GM20431 (cell line): Measurements from ENCODE around the gene ST7L.

Source experiments
- in situ Hi-C: fragments of 300-500 bp; cut with MseI, MboI; formaldehyde crosslinking; loops from one replicate; pipeline ENCODE4 v1.15.0; 2020; ENCODE audit warnings: low sequenced_read_pairs; ENCODE audit not compliant: unreplicated experiment

ST7L gene

GRCh38 chr1:112557385-112557784 is 61.6 kb downstream of the ST7L start:
- in situ Hi-C loops = no loop called here

DNA sequence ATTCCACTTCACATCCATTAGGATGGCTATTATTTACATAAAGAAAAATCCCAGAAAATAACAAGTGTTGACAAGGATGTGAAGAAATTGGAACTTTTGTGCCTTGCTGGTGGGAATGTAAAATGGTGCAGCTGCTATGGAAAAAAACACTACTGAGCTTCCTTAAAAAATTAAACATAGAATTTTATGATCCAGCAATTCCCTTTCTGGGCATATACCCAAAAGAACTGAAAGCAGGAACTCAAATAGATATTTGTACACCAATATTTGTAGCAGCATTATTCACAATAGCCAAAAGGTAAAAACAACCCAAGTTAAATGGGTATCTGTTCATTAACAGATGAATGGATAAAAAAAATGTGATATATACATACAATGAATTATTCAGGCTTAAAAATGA is 64.5 kb downstream of the ST7L start:
- in situ Hi-C loops = no loop called here

DNA sequence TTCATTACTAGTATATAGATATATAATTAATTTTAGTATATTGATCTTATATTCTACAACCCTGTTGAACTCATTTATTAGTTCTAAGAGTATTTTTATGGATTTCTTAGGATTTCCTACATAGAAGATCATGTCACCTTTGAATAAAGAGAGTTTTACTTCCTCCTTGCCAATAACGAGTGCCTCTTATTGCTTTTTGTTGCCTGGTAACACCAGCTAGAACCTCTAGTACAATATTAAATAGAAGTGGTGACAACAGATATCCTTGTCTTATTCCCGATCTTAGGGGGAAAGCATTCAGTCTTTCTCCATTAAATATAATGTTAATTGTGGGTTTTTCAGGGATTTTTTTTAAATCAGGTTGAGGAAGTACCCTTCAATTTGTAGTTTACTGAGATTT is 69.4 kb downstream of the ST7L start:
- in situ Hi-C loops = no loop called here

DNA sequence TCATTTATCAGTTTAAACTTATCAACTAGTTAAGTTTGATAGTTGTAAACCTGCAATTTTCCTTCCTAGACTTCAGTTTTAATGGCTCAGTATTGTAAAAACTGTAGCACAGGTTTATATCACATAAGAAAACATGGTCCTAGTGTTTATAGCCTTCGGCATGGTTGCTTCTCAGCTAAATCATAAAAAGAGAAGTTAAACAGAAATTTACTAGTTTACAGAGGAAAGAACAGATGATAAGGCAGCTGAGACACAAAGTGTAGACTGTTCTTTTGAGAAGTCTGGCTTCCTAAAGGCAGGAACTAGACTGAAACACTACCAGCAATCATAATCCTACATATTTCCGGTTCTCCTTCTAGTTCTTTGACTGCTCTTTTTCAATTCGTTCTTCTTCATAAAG is 70.4 kb downstream of the ST7L start:
- in situ Hi-C loops = no loop called here

DNA sequence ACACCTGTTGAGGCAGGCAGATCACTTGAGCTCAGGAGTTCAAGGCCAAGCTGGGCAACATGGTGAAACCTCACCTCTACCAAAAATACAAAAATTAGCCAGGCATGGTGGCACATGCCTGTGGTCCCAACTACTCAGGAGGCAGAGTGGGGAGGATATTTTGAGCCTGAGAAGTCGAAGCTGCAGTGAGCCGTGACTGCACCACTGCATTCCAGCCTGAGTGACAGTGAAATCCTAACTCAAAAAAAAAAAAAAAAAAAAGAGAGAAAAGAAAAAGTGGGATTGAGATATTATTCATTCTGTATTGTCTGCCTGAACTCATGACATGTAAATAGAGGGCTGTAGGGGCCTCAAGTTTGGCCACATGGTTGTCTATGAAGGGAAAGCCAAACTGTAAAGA is 72.9 kb downstream of the ST7L start:
- in situ Hi-C loops = no loop called here

DNA sequence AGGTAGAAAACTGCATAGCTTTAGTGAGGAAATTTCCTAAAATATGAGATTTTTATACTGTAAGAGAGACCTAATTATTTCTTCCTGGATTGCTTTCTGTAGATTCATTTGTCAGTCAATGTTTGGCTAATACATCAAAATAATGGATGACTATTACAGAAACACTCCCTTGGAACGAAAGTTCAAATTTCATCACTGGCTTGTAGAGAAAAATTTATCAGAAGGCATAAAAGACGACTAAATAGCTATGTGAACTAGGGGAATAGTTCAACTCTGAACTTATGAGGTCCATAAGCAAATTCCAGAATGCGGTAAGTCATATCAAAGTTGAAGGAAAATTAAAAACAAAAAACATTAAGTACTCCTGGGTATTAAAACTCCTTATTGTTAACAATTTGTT is 74.2 kb downstream of the ST7L start:
- in situ Hi-C loops = no loop called here

DNA sequence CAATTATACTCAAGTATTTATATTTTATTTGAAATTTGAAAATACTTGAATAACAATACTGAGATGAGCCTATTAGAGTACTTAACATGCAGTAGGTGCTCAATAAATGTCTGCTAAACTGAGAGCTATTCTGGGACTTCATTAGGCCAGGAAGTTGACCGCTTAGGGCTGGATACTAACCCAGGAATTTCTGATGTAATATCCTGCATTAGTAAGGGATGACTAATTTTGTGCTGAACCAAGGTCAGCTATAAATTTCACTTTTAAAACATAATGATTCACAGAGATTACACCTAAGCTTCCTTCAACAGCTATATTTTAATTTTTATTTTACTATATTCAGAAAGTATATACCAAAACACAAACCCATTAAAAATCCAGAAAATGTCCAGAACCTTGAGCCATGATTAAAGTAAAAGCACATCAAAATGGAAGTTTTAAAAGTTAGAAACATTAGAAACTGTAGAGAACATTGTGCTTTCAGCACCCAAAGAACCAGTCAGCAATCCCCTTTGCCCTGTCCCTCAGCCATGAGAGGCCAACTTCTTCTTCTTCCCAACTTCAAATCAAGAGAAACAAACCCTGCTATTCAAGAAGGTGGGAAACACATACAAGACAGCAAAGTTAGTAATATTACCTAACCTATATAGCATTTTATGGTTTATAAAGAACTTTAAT is 74.8 kb downstream of the ST7L start:
- in situ Hi-C loops = no loop called here

DNA sequence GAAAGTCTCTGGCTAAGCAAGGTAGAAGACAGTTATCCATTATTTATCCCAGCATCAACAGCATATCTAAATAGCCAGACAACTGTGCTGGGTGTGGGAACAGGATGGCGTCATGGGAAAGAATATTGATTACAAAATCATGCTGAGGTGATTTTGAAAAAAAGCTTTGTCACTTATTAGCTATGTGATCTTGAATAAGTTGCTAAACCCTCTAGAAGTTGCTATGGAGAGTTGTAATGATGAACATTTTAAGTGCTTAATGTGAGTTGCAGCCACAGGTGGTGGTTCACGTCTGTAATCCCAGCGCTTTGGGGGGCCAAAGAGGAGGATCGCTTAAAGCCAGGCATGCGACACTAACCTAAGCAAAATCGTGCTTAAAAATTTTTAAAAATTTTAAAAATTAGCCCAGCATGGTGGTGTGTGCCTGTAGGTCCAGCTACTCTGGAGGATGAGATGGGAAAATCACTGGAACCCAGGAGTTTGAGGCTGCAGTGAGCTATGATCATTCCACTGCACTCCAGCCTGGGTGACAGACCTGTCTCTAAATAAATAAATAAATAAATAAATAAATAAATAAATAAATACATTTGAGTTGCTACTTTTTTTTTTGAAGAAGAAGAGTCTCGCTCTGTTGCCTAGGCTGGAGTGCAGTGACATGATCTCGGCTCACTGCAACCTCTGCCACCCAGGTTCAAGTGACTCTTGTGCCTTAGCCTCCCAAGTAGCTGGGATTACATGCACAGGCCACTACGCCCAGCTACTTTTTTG is 76.6 kb downstream of the ST7L start:
- in situ Hi-C loops = no loop called here

GRCh38 chr1:112541299-112541698 is 77.6 kb downstream of the ST7L start:
- in situ Hi-C loops = no loop called here

DNA sequence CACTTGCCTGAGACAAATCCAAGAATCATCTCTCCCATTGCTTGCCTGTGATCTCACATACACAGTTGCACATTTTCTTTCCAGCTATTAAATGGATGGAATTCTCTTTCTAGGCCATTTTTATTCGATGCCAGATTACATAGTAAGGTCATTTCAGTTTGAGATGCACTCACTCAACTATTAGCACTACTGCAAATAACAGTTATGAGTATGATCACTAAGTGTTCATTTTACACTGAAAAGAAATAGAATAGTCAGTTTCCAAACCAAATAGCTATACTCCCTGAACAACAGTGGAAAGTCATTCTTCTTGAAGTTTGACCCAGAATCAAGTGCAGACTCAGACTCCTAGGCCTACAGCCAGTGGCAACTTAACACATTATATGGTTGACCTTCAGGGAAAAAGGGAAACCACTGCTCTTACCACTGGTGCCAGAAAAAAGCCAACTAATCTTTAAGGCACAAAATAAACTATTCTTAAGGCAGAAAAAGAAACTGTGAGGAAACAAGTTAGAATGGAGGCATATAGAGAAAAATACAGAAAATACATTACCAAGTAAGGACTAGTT is 78.6 kb downstream of the ST7L start:
- in situ Hi-C loops = no loop called here

GRCh38 chr1:112538883-112539282 is 80.1 kb downstream of the ST7L start:
- in situ Hi-C loops = no loop called here

DNA sequence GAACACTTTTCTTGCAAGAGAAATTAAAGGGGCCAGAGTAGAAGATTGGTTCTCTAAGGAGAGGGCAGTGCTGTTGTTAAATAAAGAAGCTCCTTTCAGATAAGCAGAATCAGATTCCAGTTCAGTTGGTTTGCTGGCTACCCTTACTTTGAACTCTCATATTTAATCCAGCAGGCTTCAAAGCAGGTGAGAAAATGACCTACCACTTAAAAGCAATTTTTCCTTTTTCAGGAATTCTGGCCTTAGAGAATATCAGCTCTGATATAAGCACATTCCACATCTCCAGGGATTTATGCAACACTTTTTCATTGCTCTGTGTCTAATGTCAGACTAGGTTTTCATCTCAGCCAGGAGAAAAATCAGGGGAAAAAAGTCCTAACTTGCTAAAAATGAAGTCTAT is 81.5 kb downstream of the ST7L start:
- in situ Hi-C loops = no loop called here

DNA sequence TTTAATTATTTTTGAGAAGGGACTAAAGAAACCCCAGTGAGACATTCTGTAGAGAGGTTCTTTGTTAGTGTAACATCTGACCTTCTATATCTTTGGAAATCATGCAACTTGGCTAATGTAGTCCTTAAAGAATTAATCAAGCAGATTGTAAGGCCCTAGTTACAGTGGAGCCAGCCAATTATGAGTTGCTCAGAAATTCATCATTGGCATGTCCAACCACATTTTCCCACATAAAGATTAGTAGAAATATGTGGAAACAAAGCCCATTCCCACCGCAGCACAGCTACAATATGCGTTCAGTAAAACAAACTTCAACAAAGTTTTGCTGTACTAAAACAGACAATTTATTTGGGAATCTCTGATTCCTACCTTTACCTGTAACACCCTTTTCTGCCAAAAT is 82.4 kb downstream of the ST7L start:
- in situ Hi-C loops = no loop called here

- in situ Hi-C loops = no loop called here
Measured at GRCh38 chr1:112533029-112533428, 85.9 kb downstream of the ST7L start.

- in situ Hi-C loops = no loop called here
Measured at GRCh38 chr1:112532064-112532463, 86.9 kb downstream of the ST7L start.

GRCh38 chr1:112530832-112531231 is 88.1 kb downstream of the ST7L start:
- in situ Hi-C loops = no loop called here

GRCh38 chr1:112529301-112529700 is 89.6 kb downstream of the ST7L start:
- in situ Hi-C loops = no loop called here

DNA sequence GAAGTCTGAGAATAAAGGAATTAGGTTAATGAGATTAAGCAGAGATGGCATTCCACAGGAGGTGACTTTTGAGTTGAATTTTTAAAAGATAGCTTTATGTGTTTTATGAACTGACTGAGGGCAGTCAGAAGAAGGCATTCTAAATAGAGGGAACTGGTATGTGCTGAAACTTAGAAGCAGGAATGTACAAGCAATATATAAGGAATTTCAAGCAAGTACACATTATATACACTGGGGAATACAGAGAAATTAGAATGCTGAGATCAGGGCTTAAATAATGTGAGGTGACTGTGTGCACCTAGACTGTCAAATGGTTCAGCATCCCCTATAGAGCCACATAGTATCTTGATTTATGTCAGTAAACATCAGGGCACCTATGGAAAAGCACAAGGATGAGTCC is 90.9 kb downstream of the ST7L start:
- in situ Hi-C loops = no loop called here

DNA sequence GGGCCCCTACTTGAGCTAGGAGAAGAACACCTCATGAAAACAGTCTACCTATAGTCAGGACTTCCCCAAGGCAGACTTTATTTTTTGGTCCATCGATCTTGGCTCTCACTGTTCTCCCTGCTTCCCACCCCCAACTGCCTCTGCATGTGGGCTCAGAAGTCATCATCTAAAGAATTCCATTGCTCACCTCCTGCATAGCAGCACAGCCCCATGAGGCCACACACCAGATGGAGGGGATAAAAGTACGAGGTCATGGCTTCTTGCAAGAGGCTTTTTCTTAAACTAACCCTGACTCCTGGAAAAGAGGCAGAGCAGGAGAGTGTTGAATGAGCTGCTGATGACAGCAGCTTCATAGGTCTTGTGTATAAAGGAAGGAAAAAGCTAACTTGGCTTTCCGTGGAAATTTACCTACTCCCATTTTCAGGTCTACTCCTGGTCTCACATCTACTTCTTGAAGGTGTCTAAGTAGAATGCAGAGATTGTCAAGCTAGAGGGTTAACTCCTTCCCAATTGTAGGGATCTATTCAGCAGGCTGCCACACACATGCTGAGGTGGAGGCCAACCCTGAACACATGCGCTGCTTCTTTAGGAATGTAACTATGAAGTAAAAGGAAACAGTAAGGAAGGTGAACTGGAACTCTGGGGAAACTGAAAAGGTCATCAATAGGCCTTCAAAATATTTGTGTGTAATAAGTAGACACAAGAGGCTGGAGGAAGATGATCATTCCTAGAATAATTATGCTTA is 91.5 kb downstream of the ST7L start:
- in situ Hi-C loops = no loop called here

DNA sequence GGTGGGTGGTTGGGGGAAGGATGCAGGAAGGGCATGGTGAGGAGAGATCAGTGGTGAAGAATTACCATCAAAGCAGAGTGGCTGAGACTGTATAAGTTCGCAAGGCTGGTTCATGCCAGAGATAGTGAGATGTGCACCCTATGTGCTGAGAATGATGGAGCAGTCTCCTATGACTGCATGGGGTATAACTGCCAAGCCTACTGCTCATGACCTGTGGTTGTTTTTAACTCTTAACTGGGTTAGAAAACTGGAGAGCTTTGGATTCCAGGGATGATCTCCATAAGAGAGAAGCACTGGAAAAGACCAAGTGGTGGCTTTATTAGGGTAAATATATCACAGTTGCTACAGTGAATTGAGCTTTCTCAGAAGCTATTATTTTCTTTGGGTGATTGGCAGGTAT is 94.0 kb downstream of the ST7L start:
- in situ Hi-C loops = loop anchor here (25.0 kb wide), 1 partner anchor 187 kb away; the partner anchor contains the start of genes PPM1J and RHOC

DNA sequence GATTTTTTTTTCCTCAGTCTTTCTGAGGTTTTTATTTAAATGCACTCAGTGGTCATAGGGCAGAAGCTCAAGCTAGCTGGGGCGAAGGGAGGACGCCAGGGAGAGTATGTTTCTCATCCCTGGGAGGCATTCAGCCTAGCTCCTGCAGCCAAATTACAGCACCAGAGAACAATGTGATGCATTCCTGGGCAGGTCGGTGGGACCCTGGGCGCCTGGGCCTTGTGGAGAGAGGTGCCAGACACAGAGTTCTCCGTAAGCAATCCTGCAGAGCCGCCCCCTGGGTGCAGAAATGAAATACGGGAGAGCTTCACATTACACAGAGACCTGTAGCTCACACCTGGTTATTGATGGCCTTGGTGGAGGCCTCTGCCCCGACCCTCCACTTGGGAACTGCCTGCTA is 94.7 kb downstream of the ST7L start:
- in situ Hi-C loops = loop anchor here (25.0 kb wide), 1 partner anchor 188 kb away; the partner anchor contains the start of genes PPM1J and RHOC
